NCI-H524 (cell line): ENCODE data around the gene BBC3.
"Not testable (repeated sequence)": the region's sequence is repeated elsewhere in the genome, so short reads cannot be mapped to it uniquely, and the experiment has no call there.

Source experiments
- DNase-seq, 2 experiments: peaks; one replicate each; lab custom pipeline; 2025; lab: John Stamatoyannopoulos, UW

BBC3 gene

GRCh38 chr19:47230921-47231214, at the start of gene BBC3:
Gene BBC3 (minus strand): TSS chr19:47231199. CDS start chr19:47228431, 2,768 bp downstream.
- DNase-seq, result no peak

- DNase-seq, result peak in 1 of 2 experiments; percentile 50
Measured at GRCh38 chr19:47280183-47280797, 49.3 kb upstream of the BBC3 start.

GRCh38 chr19:47276513-47276912, 45.5 kb upstream of the BBC3 start:
- not testable (repeated sequence) for DNase-seq

GRCh38 chr19:47275791-47276461, 44.9 kb upstream of the BBC3 start:
- DNase-seq, result no peak

- DNase-seq, result peak; percentile 42 to 71
Measured at GRCh38 chr19:47274891-47275761, 44.1 kb upstream of the BBC3 start.

- DNase-seq, result peak; percentile 74 to 87
Measured at GRCh38 chr19:47274071-47274890, 43.3 kb upstream of the BBC3 start, which contains the start of gene INAFM1. Gene INAFM1 (plus strand): TSS chr19:47274885. CDS start chr19:47274920, 35 bp downstream.

- DNase-seq, result peak; percentile 64 to 77
Measured at GRCh38 chr19:47273313-47274070, 42.5 kb upstream of the BBC3 start.

- peak; percentile 47 to 67 for DNase-seq
Measured at GRCh38 chr19:47272448-47273312, 41.7 kb upstream of the BBC3 start.

GRCh38 chr19:47271949-47272348, 41.0 kb upstream of the BBC3 start:
- DNase-seq, result no peak

- DNase-seq, result no peak
Measured at GRCh38 chr19:47270408-47270807, 39.4 kb upstream of the BBC3 start.

- no peak for DNase-seq
Measured at GRCh38 chr19:47269596-47269995, 38.6 kb upstream of the BBC3 start.

- DNase-seq, result no peak
Measured at GRCh38 chr19:47268028-47268427, 37.0 kb upstream of the BBC3 start.

GRCh38 chr19:47267350-47267759, 36.4 kb upstream of the BBC3 start:
- no peak for DNase-seq

GRCh38 chr19:47266401-47266941, 35.5 kb upstream of the BBC3 start:
- no peak for DNase-seq

GRCh38 chr19:47264629-47265028, 33.6 kb upstream of the BBC3 start:
- no peak for DNase-seq

GRCh38 chr19:47261946-47262793, 31.2 kb upstream of the BBC3 start:
- not testable (repeated sequence) for DNase-seq

- no peak for DNase-seq
Measured at GRCh38 chr19:47260476-47260875, 29.5 kb upstream of the BBC3 start.

GRCh38 chr19:47258895-47259555, 28.0 kb upstream of the BBC3 start:
- no peak for DNase-seq
